Caco-2 (cell line): ENCODE measurements around the gene NUP210. TPM values are rescaled to one million over a fixed set of nuclear protein-coding genes. Genes with fewer than 3 reads are reported as not detected.

Source experiments
- BruUV-seq: library from RNA; stranded (reverse); fragments of 400-500 nt; replicated peaks from 2 replicates; lab custom pipeline; 2021; lab: Mats Ljungman, UMichigan
- CTCF ChIA-PET: fragments of 300-600 bp; sonication (Branson Sonifier 250); formaldehyde crosslinking; loops from one replicate; lab custom pipeline; 2022; ENCODE audit warnings: antibody characterized with exemption; lab: Charles Lee
- POLR2A ChIA-PET: fragments of 300-600 bp; sonication (Branson Sonifier 250); formaldehyde crosslinking; loops from one replicate; lab custom pipeline; 2022; ENCODE audit warnings: antibody characterized with exemption; lab: Charles Lee
- DNase-seq, 2 experiments: peaks; one replicate each; pipeline versions ENCODE4 v3.0.0 to v3.0.0-alpha.2; 2020 to 2022
- H3K27me3 ChIP-seq: replicated peaks from 2 replicates; pipeline ENCODE4 v1.6.0; 2011; ENCODE audit warnings: low read length; ENCODE audit not compliant: control insufficient read depth, insufficient read depth
- H3K36me3 ChIP-seq: 2 replicates; pipeline ENCODE4 v1.5.1; 2011; ENCODE audit warnings: low read length; ENCODE audit not compliant: control insufficient read depth, insufficient read depth
- H3K4me1 ChIP-seq: fragments of 250-450 bp; sonication (Bioruptor Pico); 2 replicates; pipeline ENCODE4 v1.5.1; 2020; ENCODE audit warnings: mild to moderate bottlenecking
- H3K4me3 ChIP-seq: 2 replicates; pipeline ENCODE4 v1.5.1; 2011; ENCODE audit warnings: low read depth, mild to moderate bottlenecking, control low read depth, low read length
- H3K9me3 ChIP-seq: fragments of 250-450 bp; sonication (Bioruptor Pico); 2 replicates; pipeline ENCODE4 v1.5.1; 2020; ENCODE audit warnings: mild to moderate bottlenecking, moderate library complexity
- H3K27ac Mint-ChIP-seq: one replicate; pipeline ENCODE4 v1.8.0; 2022; ENCODE audit warnings: mixed read lengths; ENCODE audit not compliant: unreplicated experiment
- H3K27me3 Mint-ChIP-seq: one replicate; pipeline ENCODE4 v1.8.0; 2022; ENCODE audit warnings: mixed read lengths; ENCODE audit not compliant: insufficient read depth, unreplicated experiment
- H3K36me3 Mint-ChIP-seq: one replicate; pipeline ENCODE4 v1.8.0; 2022; ENCODE audit warnings: mild to moderate bottlenecking, mixed read lengths; ENCODE audit not compliant: insufficient read depth, unreplicated experiment
- H3K4me1 Mint-ChIP-seq: one replicate; pipeline ENCODE4 v1.8.0; 2022; ENCODE audit warnings: low read depth, mixed read lengths; ENCODE audit not compliant: unreplicated experiment
- H3K4me3 Mint-ChIP-seq: one replicate; pipeline ENCODE4 v1.8.0; 2022; ENCODE audit warnings: mild to moderate bottlenecking, moderate library complexity, mixed read lengths; ENCODE audit not compliant: unreplicated experiment
- H3K9me3 Mint-ChIP-seq: one replicate; pipeline ENCODE4 v1.8.0; 2022; ENCODE audit warnings: mixed read lengths; ENCODE audit not compliant: unreplicated experiment
- CTCF ChIP-seq, 2 experiments: fragments of 200-600 bp in 1 of 2; IDR thresholded peaks; 1 replicate in 1 of 2; 2 replicates in 1 of 2; pipeline versions ENCODE4 v1.5.1 to v1.8.0; 2011 to 2022; ENCODE audit warnings: antibody characterized with exemption in 1 of 2, control low read depth in 1 of 2, inconsistent platforms in 1 of 2, low read depth in 1 of 2, low read length in 1 of 2, mild to moderate bottlenecking in 1 of 2, moderate library complexity in 1 of 2; ENCODE audit not compliant: insufficient read depth in 1 of 2, severe bottlenecking in 1 of 2, unreplicated experiment in 1 of 2
- intact Hi-C: fragments of 100-400 bp; cut with micrococcal nuclease; formaldehyde crosslinking; loops from one replicate; pipeline ENCODE4 v1.10.0; 2022; ENCODE audit not compliant: unreplicated experiment
- total RNA-seq: library from RNA; stranded (reverse); gene quantifications from 2 replicates; pipeline ENCODE4 v1.2.3, GENCODE V29; 2022

The NUP210 gene
- total RNA-seq, 1 experiment from 2014 or later = 63.7 TPM

- Histone ChIP-seq H3K4me3 (no peak overlapping the region), H3K36me3 (no peaks in the 10 kb centered on the region), H3K4me1 (no peaks in the 10 kb centered on the region), H3K9me3 (no peaks in the 10 kb centered on the region), H3K27me3 (no peaks in the 10 kb centered on the region; the same call in 1 of the 2 replicates)
- intact Hi-C loops = no loop called here
- no peak for DNase-seq
- H3K27me3 Mint-ChIP-seq = no peaks in the 10 kb centered on the region
- no peak overlapping the region for H3K27ac Mint-ChIP-seq
- CTCF ChIA-PET = no interaction called here
- no peak overlapping the region for H3K4me3 Mint-ChIP-seq
- BruUV-seq = no TSS peak
- H3K4me1 Mint-ChIP-seq = no peaks in the 10 kb centered on the region
- no peak for TF ChIP-seq CTCF (IDR thresholded peaks at IDR 0.05; ENCODE audit: insufficient read depth in 1 of 2, low read depth in 1 of 2, low read length in 1 of 2, severe bottlenecking in 1 of 2, unreplicated experiment in 1 of 2)
- no peaks in the 10 kb centered on the region for H3K9me3 Mint-ChIP-seq
- no peaks in the 10 kb centered on the region for H3K36me3 Mint-ChIP-seq
- POLR2A ChIA-PET = no interaction called here
These were observed 150.3 kb downstream of the NUP210 start for GRCh38 chr3:13269711-13270378.

GRCh38 chr3:13268961-13269441 lies 151.1 kb downstream of the NUP210 start:
- no peak overlapping the region for H3K4me3 Mint-ChIP-seq
- H3K27ac Mint-ChIP-seq = no peak overlapping the region
- BruUV-seq = no TSS peak
- H3K27me3 Mint-ChIP-seq = no peaks in the 10 kb centered on the region
- CTCF ChIA-PET = no interaction called here
- Histone ChIP-seq H3K4me3 (no peak overlapping the region), H3K27me3 (no peaks in the 10 kb centered on the region; the same call in 1 of the 2 replicates), H3K9me3 (no peaks in the 10 kb centered on the region), H3K4me1 (no peaks in the 10 kb centered on the region), H3K36me3 (no peaks in the 10 kb centered on the region)
- intact Hi-C loops = no loop called here
- no peak for DNase-seq
- POLR2A ChIA-PET = no interaction called here
- no peaks in the 10 kb centered on the region for H3K4me1 Mint-ChIP-seq
- H3K9me3 Mint-ChIP-seq = no peaks in the 10 kb centered on the region
- TF ChIP-seq CTCF (IDR thresholded peaks at IDR 0.05; ENCODE audit: insufficient read depth in 1 of 2, low read depth in 1 of 2, low read length in 1 of 2, severe bottlenecking in 1 of 2, unreplicated experiment in 1 of 2) = no peak
- no peaks in the 10 kb centered on the region for H3K36me3 Mint-ChIP-seq

GRCh38 chr3:13268120-13268519 lies 152.0 kb downstream of the NUP210 start:
- Mint-ChIP-seq H3K4me3 (no peak overlapping the region), H3K4me1 (no peaks in the 10 kb centered on the region), H3K9me3 (no peaks in the 10 kb centered on the region), H3K27ac (no peak overlapping the region), H3K27me3 (no peaks in the 10 kb centered on the region), H3K36me3 (no peaks in the 10 kb centered on the region)
- Histone ChIP-seq H3K4me1 (no peaks in the 10 kb centered on the region), H3K27me3 (no peaks in the 10 kb centered on the region; the same call in 1 of the 2 replicates), H3K9me3 (no peaks in the 10 kb centered on the region), H3K4me3 (no peak overlapping the region), H3K36me3 (no peaks in the 10 kb centered on the region)
- CTCF ChIA-PET = no interaction called here
- POLR2A ChIA-PET = no interaction called here
- no peak for DNase-seq
- BruUV-seq = no TSS peak
- intact Hi-C loops = no loop called here
- no peak for TF ChIP-seq CTCF (IDR thresholded peaks at IDR 0.05; ENCODE audit: insufficient read depth in 1 of 2, low read depth in 1 of 2, low read length in 1 of 2, severe bottlenecking in 1 of 2, unreplicated experiment in 1 of 2)
